Measurements from ENCODE around the gene SLC25A44. TPM values are rescaled to one million over a fixed set of nuclear protein-coding genes. Genes with fewer than 3 reads are reported as not detected.
"Not testable (repeated sequence)": the region's sequence is repeated elsewhere in the genome, so short reads cannot be mapped to it uniquely, and the experiment has no call there.

Gene SLC25A44
- total and polyA plus RNA-seq, 2 donors (not counting 1 experiment from before 2014, with no cell fraction given) = 14.9 to 27.2 TPM

- H3K4me1 Mint-ChIP-seq; H3K4me2 ChIP-seq (replicated peaks; ENCODE audit: low read depth, low read length, poor library complexity, severe bottlenecking); DNase-seq; H3K4me3 ChIP-seq (ENCODE audit: control extremely low read depth in 1 of 5, extremely low read depth in 1 of 5, insufficient read depth in 1 of 5, low read depth in 2 of 5, low read length in 4 of 5); H3K9ac ChIP-seq (ENCODE audit: low read length); H3K27ac ChIP-seq (ENCODE audit: low read length in 2 of 2); H3K79me2 ChIP-seq (ENCODE audit: control insufficient read depth, insufficient read depth, low read length); H3K4me3 Mint-ChIP-seq; POLR2A ChIA-PET; H3K4me1 ChIP-seq (ENCODE audit: control insufficient read depth in 2 of 2, insufficient read depth in 2 of 2, low read length in 2 of 2); intact Hi-C loops (cut with micrococcal nuclease); H3K9me3 ChIP-seq (ENCODE audit: control extremely low read depth in 1 of 3, control insufficient read depth in 2 of 3, insufficient read depth in 1 of 3, low read length in 2 of 3); H3K9me3 Mint-ChIP-seq (ENCODE audit: insufficient read depth); H2AFZ ChIP-seq (ENCODE audit: insufficient read depth, low read depth, low read length, poor library complexity, severe bottlenecking); H3K27me3 Mint-ChIP-seq; H3K27me3 ChIP-seq (replicated peaks in 1 of 4; ENCODE audit: control extremely low read depth in 1 of 4, control insufficient read depth in 3 of 4, insufficient read depth in 4 of 4, low read length in 3 of 4); ATAC-seq (ENCODE audit: low read depth); H4K20me1 ChIP-seq (ENCODE audit: control insufficient read depth, insufficient read depth, low read length, poor library complexity, severe bottlenecking); H3K27ac Mint-ChIP-seq; H3K36me3 ChIP-seq (replicated peaks in 1 of 2; ENCODE audit: control extremely low read depth in 1 of 2, control insufficient read depth in 1 of 2, extremely low read depth in 1 of 2, insufficient read depth in 2 of 2, low read length in 1 of 2): not testable (repeated sequence)
- CTCF ChIA-PET = interaction anchor here (0.7 kb wide), 1 partner anchor 22 kb away, joined by 4 read pairs; no protein-coding TSS in a partner anchor
- WGBS (ENCODE audit: insufficient coverage) = 57% methylated on average over 1 of the region's 12 CpGs
Measured at GRCh38 chr1:156182010-156182779, 11.7 kb upstream of the SLC25A44 start.

- H3K9ac ChIP-seq (ENCODE audit: low read length); H3K4me3 ChIP-seq (ENCODE audit: control extremely low read depth in 1 of 5, extremely low read depth in 1 of 5, insufficient read depth in 1 of 5, low read depth in 2 of 5, low read length in 4 of 5); H3K4me3 Mint-ChIP-seq; H3K27me3 Mint-ChIP-seq; H3K4me1 Mint-ChIP-seq; H3K9me3 ChIP-seq (ENCODE audit: control extremely low read depth in 1 of 3, control insufficient read depth in 2 of 3, insufficient read depth in 1 of 3, low read length in 2 of 3); H4K20me1 ChIP-seq (ENCODE audit: control insufficient read depth, insufficient read depth, low read length, poor library complexity, severe bottlenecking); H3K4me1 ChIP-seq (ENCODE audit: control insufficient read depth in 2 of 2, insufficient read depth in 2 of 2, low read length in 2 of 2); POLR2A ChIA-PET; DNase-seq; ATAC-seq (ENCODE audit: low read depth); H3K27ac ChIP-seq (ENCODE audit: low read length in 2 of 2); H3K27ac Mint-ChIP-seq; intact Hi-C loops (cut with micrococcal nuclease); H3K27me3 ChIP-seq (replicated peaks in 1 of 4; ENCODE audit: control extremely low read depth in 1 of 4, control insufficient read depth in 3 of 4, insufficient read depth in 4 of 4, low read length in 3 of 4); H3K9me3 Mint-ChIP-seq (ENCODE audit: insufficient read depth); H2AFZ ChIP-seq (ENCODE audit: insufficient read depth, low read depth, low read length, poor library complexity, severe bottlenecking); H3K79me2 ChIP-seq (ENCODE audit: control insufficient read depth, insufficient read depth, low read length); H3K4me2 ChIP-seq (replicated peaks; ENCODE audit: low read depth, low read length, poor library complexity, severe bottlenecking); H3K36me3 ChIP-seq (replicated peaks in 1 of 2; ENCODE audit: control extremely low read depth in 1 of 2, control insufficient read depth in 1 of 2, extremely low read depth in 1 of 2, insufficient read depth in 2 of 2, low read length in 1 of 2): not testable (repeated sequence)
- CTCF ChIA-PET = interaction anchor here (0.7 to 1.1 kb wide), 2 partner anchors 38 kb away, joined by 3 read pairs; no protein-coding TSS in a partner anchor
- WGBS (ENCODE audit: insufficient coverage) = 100% methylated on average over 1 of the region's 2 CpGs
Measured at GRCh38 chr1:156186347-156187177, 7.3 kb upstream of the SLC25A44 start.

- H2AFZ ChIP-seq (ENCODE audit: insufficient read depth, low read depth, low read length, poor library complexity, severe bottlenecking); H3K27me3 Mint-ChIP-seq; H3K4me3 ChIP-seq (ENCODE audit: control extremely low read depth in 1 of 5, extremely low read depth in 1 of 5, insufficient read depth in 1 of 5, low read depth in 2 of 5, low read length in 4 of 5); DNase-seq; H3K4me2 ChIP-seq (replicated peaks; ENCODE audit: low read depth, low read length, poor library complexity, severe bottlenecking); ATAC-seq (ENCODE audit: low read depth); H3K9ac ChIP-seq (ENCODE audit: low read length); CTCF ChIA-PET; H3K9me3 Mint-ChIP-seq (ENCODE audit: insufficient read depth); H4K20me1 ChIP-seq (ENCODE audit: control insufficient read depth, insufficient read depth, low read length, poor library complexity, severe bottlenecking); H3K36me3 ChIP-seq (replicated peaks in 1 of 2; ENCODE audit: control extremely low read depth in 1 of 2, control insufficient read depth in 1 of 2, extremely low read depth in 1 of 2, insufficient read depth in 2 of 2, low read length in 1 of 2); H3K9me3 ChIP-seq (ENCODE audit: control extremely low read depth in 1 of 3, control insufficient read depth in 2 of 3, insufficient read depth in 1 of 3, low read length in 2 of 3); POLR2A ChIA-PET; H3K27ac Mint-ChIP-seq; H3K27me3 ChIP-seq (replicated peaks in 1 of 4; ENCODE audit: control extremely low read depth in 1 of 4, control insufficient read depth in 3 of 4, insufficient read depth in 4 of 4, low read length in 3 of 4); H3K4me3 Mint-ChIP-seq; H3K27ac ChIP-seq (ENCODE audit: low read length in 2 of 2): not testable (repeated sequence)
- Histone ChIP-seq H3K4me1 (ENCODE audit: control insufficient read depth in 2 of 2, insufficient read depth in 2 of 2, low read length in 2 of 2) (peaks cover 10 to 14% of the 10 kb centered on the region in 2 donors), H3K79me2 (ENCODE audit: control insufficient read depth, insufficient read depth, low read length) (peaks cover 14% of the 10 kb centered on the region)
- intact Hi-C loops (cut with micrococcal nuclease) = loop anchor here (5.0 kb wide), 1 partner anchor 333 kb away; the partner anchor contains the start of genes GON4L and SYT11
- WGBS (ENCODE audit: insufficient coverage) = no CpG with 5 or more reads among the region's 4 CpGs
- H3K4me1 Mint-ChIP-seq = peaks cover 15% of the 10 kb centered on the region
Measured at GRCh38 chr1:156190265-156190664, 3.6 kb upstream of the SLC25A44 start.
